GM12873 (cell line): Measurements from ENCODE around the gene STPG2.

ENCODE experiments used
- TF ChIP-seq, protein P1 (sequence below): IDR thresholded peaks from 2 replicates; pipeline ENCODE4 v1.5.1; 2012; ENCODE audit warnings: low read depth, mild to moderate bottlenecking, moderate library complexity, low read length, control low read depth; ENCODE audit not compliant: insufficient read depth; ENCODE audit errors: missing control alignments

Gene STPG2

DNA sequence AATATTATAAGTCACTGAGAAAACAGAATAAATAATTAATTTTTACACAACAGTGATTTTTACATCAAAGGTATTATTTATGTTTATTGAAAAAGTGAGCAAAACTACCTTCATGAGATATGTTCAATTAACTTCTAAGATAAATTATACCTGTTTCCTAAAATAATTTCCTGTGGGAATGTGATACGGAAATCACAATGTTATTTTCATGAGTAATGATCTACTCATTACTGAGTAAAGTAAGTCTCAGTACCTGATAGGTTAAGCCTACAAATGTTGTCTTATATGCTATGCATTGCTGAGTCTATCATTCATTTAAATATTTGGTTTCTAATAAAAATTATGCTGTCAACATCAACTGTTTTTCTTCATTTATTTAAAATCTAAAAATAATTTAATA, 324.0 kb downstream of the STPG2 start:
- TF ChIP-seq, protein P1, sequence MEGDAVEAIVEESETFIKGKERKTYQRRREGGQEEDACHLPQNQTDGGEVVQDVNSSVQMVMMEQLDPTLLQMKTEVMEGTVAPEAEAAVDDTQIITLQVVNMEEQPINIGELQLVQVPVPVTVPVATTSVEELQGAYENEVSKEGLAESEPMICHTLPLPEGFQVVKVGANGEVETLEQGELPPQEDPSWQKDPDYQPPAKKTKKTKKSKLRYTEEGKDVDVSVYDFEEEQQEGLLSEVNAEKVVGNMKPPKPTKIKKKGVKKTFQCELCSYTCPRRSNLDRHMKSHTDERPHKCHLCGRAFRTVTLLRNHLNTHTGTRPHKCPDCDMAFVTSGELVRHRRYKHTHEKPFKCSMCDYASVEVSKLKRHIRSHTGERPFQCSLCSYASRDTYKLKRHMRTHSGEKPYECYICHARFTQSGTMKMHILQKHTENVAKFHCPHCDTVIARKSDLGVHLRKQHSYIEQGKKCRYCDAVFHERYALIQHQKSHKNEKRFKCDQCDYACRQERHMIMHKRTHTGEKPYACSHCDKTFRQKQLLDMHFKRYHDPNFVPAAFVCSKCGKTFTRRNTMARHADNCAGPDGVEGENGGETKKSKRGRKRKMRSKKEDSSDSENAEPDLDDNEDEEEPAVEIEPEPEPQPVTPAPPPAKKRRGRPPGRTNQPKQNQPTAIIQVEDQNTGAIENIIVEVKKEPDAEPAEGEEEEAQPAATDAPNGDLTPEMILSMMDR: no peak

DNA sequence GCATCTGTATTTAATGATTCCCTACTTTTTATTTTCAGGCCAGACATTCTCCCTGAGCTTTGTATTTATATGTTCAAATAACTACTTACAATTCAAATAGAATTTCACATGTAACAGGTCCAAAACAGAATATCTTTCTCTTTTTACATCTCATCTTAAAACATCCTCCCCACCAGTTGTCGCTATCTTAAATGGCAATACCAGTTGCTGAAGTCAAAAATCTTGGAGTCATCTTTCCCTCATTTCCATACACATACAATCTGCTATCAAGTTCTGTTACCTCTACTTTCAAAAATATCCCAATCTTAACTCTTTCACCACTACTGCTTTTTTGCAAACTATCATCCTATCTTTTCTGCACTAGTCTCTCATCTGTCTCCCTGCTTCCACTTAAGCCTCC, 330.5 kb downstream of the STPG2 start:
- TF ChIP-seq, protein P1: no peak

DNA sequence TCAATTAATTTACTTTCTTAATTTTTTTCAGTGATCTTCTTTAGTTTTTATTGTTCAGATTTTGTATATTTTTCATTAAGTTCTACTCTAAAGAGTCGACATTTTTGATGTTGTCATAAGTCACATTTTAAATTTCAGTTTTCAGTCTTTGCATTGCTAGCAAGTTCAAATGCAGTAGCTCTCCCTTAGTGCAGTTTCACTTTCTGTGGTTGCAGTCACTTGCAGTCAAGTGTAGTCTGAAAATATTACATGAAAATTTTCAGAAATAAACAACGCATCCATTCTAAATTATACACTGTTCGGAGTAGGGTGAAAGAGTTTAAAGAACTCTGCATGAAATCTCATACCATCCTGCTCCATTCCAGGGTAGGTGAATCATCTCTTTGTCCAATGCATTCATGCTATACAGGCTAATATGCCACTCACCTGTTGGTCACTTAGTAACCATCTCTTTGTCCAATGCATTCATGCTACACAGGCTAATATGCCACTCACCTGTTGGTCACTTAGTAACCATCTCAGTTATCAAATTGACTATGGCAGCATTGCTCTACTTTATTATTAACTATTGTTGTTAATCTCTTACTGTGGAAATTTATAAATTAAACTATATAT, 356.9 kb downstream of the STPG2 start:
- TF ChIP-seq, protein P1: no peak

DNA sequence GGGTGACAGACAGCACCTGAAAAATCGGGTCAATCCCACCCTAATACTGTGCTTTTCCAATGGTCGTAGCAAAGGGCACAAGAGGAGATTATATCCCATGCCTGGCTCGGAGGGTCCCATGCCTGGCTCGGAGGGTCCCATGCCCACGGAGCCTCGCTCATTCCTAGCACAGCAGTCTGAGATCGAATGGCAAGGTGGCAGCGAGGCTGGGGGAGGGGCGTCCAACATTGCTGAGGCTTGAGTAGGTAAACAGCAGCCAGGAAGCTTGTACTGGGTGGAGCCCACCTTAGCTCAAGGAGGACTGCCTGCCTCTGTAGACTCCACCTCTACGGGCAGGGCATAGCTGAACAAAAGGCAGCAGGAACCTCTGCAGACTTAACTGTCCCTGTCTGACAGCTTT, 365.1 kb downstream of the STPG2 start:
- TF ChIP-seq, protein P1: no peak

DNA sequence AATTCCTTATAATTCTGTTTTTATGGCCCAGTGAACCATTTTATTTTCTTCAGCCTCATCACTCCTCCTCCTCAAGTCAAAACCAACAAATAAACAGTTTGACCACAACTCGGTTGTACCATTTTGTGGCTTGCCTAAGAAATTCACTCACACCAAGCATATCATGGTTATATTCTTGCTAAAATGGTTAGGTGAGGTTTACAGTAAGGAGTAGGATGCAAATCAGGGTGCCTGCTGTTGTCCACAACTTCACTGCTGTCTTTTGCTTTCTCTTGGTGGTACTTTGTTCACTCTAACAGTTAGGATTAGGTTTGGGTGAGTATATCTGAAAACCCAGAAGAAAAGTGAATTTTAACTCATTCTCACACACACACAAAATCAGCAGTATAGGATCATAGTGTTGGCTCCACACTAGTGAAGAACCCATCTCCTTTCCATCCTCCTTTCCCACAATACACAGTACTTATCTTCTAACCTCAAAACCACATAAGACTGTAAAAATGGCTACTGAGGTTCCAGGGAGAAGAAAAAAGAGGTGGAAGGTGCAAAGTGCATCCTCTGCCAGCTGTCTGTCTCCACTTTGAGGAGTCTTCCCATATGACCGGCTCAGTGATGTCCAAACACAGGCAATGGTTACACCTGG, 368.8 kb downstream of the STPG2 start:
- TF ChIP-seq, protein P1: no peak

DNA sequence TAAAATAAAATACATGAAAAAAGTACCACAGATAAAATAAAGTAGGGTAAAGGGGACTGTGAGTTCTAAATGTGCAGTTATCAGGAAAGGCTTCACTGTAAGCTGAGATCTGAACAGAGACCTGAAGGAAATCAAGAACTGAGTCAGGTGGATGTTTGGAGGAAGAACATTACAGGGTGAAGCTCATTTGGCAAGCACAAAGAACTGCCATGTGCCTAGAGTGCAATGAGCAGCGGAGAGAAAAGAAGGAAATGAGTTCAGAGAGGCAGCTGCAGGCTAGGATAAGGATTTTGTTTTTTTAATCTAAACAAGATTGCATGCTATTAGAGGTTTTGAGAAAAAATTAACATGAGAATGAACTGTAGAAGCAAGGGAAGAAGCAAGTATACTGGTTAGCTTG, 373.1 kb downstream of the STPG2 start:
- TF ChIP-seq, protein P1: no peak

DNA sequence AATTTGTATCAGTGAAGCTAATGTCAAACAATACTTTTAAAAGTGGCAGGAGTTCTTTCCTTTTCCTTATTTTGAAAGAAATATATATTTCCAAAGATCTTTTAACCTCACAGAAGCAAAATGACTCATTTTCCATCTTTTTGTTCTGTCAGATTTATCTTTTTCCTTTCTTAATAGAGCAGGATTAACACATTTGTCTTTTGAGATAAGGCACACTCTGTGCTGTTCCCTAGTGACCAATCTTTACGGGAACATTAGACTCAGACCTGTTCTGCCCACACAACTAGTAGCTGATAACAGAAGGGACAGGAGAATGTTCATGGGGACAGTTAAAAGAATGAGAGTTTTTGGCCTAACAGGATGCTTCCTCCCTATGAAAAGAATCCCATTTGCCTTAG, 381.2 kb downstream of the STPG2 start:
- TF ChIP-seq, protein P1: no peak
